GM18505 (cell line): Measurements from ENCODE around the gene RBPMS2.
"Not testable (repeated sequence)": the region's sequence is repeated elsewhere in the genome, so short reads cannot be mapped to it uniquely, and the experiment has no call there.

Experiments used
- ATAC-seq: cut with Tn5 transposase; IDR thresholded peaks from one replicate; pipeline ENCODE4 v1.9.1; 2021; ENCODE audit not compliant: unreplicated experiment
- POLR2A ChIP-seq: IDR thresholded peaks from 4 replicates; pipeline ENCODE4 v1.6.1; 2011; ENCODE audit warnings: borderline replicate concordance; ENCODE audit not compliant: insufficient read depth, insufficient read length; ENCODE audit errors: extremely low read depth

Gene RBPMS2

DNA sequence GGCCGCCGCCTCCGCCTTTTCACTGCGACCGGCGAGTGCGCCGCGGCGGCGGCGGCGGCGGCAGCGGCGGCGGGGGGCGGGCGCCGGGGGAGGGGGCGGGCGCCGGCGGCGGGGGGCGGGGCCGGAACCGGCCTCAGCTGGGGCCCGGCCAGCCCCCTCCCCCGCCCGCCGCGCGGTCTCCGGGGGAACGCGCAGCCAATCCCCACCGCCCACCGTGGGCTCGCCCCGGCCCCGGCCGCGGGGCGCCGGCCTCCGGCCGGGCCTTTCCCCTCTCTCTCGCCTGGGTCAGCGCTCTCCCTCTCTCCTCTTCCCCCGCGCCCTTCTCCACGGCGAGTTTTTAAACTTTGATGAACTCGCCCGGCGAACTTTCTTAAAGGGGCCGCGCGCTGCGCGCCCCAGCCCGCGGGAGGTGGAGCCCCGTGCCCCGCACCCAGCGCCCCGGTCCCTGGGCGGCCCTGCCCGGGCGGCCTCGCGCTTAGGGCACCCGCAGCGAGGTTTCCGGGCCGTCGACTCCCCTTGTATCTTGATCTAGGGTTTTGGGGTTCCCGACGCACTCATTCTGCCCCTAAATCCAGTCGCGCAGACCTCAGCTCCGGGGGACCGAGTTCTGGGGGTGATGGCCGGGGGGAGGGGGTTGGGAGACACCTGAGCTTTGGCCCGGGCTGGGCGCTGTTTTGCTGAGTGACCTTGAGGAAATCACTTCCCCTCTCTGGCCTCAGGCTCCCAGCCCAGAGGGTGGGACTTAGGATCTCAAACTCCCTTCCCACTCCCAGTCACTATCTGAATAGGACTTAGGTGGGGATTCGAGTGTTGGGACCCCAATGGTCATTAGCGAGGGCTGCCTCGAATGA lies at the start of gene RBPMS2:
RBPMS2 (minus strand) TSS at position 39 of the 851 bp plus-strand sequence. CDS start 270 bp downstream, outside the sequence.
- ATAC-seq: no peak
- TF ChIP-seq POLR2A: no peak

DNA sequence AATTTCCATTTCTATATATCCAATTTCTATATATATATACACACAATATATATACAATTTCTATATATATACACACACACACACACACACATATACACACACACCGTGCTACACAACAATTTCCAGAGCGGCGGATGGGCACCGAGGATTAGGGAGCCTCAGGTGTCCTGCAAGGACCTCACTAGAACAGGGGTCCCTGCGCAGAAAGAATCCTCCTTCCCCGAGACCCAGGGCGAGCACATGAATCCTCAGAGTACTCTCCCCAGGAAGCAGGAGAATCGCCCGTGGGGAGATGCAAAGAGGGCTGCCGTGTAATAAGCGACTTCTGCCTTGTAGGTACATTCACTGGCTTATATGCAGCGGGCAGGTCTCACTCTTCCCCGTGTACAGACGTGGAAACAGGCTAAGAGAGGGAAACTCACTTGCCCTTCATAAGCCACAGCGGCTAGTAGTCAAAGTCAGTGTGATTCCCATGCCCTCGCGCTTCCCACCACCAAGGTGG lies 49.6 kb upstream of the RBPMS2 start:
- no peak for ATAC-seq

DNA sequence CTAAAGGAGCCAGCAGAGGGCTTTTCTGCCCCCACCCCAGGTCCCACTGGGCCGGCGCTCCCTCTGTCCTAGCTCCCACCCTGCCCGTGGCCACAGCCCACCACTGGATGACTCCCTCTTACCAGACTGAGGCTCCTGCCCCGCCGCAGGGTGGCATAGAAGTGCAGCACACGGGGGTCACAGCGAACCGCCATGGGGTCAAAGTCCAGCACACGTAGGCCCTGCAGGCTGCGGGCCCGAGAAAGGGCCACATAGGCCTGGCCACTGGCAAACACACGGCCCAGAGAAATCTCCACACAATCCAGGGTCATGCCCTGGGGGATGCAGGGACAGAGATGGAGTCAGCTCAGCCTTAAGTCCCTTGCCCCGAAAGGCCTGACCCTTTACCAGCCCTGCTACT lies 41.1 kb upstream of the RBPMS2 start:
- ATAC-seq: no peak
- no peak for TF ChIP-seq POLR2A

More for the DNA sequence above, 49.6 kb upstream of the RBPMS2 start:
- no peak for TF ChIP-seq POLR2A

DNA sequence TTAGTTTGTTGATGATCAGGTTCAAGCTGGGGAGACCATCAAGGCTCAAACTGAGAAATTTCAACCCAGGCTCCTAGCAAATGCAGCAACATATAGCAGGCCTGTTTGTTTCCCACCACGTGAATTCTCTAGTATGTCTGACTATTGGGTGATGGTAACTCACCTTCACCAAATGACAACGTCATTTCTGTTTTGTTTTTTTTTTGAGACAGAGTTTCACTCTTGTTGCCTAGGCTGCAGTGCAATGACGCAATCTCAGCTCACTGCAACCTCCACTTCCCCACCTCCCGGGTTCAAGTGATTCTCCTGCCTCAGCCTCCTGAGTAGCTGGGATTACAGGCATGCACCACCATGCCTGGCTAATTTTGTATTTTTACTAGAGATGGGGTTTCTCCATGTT lies 39.6 kb upstream of the RBPMS2 start:
- ATAC-seq: not testable (repeated sequence)

DNA sequence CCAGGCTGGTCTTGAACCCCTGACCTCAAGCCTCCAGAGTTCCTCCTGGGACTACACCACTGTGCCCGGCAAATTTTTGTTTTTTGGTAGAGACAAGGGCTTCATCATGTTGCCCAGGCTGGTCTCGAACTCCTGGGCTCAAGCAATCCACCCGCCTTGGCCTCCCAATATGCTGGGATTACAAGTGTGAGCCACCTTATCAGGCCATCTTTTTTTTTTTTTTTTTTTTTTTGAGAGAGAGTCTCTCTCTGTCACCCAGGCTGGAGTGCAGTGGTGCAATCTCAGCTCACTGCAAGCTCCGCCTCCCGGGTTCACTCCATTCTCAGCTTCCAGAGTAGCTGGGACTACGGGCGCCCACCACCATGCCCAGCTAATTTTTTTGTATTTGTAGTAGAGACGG lies 38.9 kb upstream of the RBPMS2 start:
- ATAC-seq: not testable (repeated sequence)

DNA sequence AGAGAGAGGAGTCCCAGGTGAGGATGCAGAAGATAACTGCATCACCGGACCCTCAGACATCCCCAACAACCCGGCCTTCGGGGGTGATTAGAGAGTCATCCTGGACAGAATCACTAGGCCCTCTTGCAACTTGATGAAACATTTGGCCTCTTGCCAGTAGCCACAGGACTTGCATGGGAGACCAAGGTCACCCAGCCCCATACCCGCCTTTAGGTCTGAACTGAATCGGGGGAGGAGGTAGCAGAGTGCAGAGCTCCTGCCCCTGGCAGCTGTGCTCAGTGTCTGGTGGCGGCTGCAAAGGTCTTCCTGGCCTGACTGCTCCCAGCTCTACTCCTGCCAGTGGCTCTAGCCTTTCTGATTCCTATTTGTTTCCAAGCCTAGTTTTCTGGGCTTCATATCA lies 37.7 kb upstream of the RBPMS2 start:
- TF ChIP-seq POLR2A: no peak
- ATAC-seq: peak; percentile 38

DNA sequence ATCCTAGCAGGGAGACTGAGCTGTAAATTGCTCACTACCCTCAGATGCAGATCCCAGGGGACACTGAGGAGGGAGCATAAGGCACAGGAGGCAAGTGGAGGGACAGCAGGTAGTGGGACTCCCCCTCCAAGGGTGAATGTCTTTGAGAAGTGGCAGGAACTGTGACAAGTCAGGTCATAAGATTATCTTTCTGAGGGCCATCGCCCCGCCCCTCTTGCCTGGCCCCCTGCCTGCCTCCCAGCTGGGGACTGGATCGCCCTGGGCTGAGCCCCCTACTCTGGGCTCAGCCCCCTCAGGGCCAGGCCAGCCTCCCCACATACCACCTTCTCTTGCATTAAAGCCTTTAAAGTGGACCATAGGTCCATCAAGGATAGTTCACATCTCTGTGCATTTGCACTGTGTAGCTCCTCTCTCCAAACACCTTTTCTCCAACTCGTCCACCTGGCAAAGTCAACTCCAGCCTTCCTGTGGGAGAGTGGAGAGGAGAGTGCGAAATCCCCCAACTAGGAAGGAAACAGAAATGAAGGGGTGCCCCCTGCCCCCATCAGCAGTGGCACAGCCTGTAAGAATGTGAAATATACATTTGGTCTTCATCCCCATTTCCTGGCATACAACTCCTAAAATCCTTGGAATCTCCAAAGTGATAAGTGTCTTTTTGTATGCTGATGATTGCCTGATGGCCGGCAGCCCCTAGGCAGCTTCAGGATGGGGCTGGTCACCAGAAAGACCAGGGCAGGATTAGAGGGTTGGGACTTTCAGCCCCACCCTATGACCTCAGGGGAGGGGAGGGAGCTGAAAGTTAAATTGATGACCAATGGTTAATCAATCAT lies 35.3 kb upstream of the RBPMS2 start:
- TF ChIP-seq POLR2A: no peak
- no peak for ATAC-seq

DNA sequence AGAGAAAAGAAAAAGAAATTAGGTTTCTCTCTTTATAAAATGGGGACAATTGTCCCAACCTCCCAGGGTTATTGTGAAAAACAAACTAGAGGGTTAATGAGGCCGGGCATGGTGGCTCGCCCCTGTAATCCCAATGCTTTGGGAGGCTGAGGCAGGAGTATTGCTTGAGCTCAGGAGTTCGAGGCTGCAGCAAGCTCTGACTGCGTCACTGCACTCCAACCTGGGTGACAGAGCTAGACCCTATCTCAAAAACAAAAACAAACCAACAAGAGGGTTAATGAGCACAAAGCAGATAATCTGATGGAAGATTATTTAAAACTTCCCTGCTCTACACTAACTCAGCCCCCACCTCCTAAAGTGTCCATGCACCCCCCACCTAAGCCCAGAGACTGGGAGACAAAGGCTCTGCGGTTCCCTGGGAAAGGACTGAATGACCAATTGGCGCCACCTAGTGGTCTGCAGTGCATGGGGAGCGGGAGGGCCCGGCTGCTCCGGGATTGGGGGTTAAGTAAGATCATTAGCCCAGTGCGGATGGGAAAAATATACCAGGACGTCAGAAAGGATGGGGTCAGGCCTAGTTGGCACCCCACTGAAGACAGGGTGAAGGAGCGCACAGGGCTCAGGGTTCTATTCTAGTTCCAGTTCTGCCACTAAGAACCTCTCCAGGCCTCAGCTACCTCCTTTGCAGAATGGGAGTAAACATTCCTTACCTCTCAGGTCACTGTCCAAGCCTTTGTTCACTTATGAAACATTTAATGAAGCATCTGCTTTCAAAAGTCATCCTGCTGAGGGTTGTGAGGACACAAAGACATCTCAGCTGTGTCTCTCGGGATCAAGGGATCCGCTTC lies 34.5 kb upstream of the RBPMS2 start:
- TF ChIP-seq POLR2A: no peak
- no peak for ATAC-seq

DNA sequence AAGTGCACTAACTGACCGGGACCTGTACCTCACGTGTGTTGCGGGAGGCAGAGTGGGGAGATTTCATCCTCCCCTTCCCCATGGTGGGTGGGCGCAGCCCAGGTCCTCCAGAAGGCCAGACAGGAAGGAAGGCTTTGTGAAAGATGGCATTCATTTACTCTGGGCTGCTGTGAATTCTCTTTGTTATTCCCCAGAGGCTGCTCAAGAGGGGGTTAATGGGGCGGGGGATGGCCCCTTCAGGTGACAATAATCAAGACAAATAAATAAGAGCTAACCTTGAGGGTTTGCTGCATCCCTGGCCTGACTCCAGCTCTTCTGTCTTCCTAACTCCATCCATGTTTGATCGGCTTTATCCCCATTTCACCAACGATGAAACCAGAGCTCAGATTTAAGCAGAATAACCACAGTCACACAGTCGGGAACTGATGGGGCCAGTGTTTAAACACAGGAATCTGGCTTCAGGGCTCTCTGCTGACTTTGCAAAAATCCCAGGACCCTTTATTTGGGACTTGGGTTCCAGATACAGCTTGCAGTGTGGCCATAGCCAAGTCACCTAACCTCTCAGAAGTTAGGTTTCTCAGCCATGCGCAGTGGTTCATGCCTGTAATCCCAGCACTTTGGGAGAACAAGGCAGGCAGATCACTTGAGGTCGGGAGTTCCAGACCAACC lies 33.5 kb upstream of the RBPMS2 start:
- no peak for TF ChIP-seq POLR2A
- no peak for ATAC-seq

DNA sequence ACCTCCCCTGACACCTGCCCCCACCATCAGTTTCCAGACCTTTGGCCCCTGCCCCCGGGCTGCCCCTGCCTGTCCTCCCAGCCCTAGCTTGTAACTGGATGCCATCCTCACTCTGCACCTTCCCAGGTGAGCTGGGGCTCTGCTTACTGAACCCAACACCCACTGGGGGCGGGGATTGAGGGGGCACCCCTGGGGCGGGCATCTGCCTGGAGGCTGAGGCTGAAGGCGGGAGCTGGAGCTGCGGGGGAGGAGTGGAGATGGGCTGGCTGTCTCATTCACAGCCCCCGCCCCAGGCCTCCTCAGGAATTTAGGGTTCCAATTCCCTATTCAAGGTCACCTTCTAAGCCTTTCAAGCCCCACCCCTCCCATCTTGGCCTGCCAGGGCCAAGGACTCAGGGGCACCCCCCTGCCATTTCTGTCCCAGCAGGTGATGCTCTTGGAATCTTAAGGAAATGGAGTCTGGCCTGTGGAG lies 32.4 kb upstream of the RBPMS2 start:
- ATAC-seq: no peak
- TF ChIP-seq POLR2A: no peak

DNA sequence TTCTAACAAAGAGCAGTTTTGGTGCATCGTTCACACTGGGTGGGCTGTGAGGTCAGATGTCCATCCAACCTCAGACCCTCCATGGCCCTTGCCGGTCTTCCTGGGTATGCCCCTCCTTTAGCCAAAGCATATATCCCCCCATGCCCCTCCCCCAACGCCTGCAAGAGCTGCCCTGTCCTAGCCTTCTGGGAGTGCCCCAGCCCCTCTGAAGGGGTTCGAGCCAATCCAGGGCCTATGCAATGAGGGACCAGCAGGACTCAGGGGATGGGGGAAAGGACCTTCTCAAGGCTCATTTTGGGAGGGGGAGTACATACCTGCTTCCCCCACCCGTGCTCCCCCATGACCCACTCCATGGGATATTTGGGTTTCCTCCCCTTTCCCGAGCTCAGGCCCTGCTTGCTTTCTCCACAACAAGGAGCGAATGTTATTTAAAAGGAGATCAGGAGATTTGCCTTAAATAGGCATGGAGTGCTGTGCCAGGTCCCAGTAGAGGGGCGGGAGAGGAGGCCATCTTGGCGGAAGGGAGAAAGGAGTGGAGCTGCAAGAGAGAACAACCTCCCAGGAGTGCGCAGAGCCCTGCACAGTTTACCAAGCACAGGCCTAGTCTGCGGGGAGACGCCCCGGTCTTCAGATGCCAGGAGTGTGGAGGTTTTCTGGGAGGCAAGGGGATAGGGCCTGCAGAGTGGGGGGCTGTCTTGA lies 31.8 kb upstream of the RBPMS2 start:
- no peak for ATAC-seq
- no peak for TF ChIP-seq POLR2A

DNA sequence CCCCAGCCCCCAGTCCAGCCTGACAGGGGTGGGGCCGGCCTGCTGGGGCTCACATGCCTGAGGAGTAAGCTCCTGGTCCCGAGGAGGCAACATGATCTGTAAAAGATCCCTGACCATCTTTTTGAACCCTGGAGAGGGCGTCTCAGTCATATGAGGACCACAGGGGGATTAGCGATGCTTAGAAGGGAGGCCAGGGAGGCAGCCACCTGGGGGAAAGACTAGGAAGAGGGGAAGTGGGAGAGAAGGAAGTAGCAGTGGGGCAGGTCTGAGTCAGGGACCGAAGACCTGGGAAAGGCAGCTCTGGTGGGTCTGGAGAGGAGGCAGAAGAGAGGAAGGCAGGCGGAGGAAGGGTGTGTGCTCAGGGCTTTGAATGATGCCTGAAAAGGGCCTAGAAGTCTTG lies 31.1 kb upstream of the RBPMS2 start:
- no peak for ATAC-seq
- TF ChIP-seq POLR2A: no peak

DNA sequence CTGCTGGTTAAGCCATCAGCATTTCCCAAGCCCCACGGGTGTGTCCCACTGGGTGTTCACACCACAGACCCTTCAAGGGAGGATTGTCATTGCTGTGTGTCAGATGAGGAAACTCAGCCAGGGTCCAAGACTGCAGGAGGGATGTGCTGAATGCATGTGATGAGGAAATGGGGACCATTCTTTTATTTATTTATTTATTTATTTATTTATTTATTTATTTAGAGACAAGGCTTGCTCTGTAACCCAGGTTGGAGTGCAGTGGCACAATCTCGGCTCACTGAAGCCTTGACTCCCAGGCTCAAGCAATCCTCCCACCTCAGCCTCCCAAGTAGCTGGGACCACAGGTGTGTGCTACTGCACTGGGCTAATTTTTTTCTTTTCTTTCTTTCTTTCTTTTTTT lies 29.2 kb upstream of the RBPMS2 start:
- ATAC-seq: no peak
- no peak for TF ChIP-seq POLR2A

DNA sequence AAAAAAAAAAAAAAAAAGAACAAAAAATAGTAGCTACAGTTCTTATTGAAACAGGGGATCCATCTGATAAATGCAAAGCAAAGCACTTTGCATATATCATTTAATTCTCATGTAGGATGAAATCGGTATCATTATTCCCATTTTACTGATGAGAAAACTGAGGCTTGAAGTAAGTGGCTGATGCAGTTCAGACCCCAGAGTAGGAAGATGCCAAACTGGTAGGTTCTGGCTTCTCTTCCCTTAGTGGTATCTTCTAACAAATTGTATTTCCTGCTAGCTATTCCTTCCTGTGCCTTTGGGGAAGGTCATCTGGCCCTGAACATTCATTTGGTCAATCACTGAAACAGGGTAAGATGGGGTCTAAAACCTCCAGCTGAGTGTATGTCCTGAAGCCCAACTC lies 28.1 kb upstream of the RBPMS2 start:
- TF ChIP-seq POLR2A: no peak
- ATAC-seq: no peak
